Measurements from ENCODE around the gene PLXNA1. TPM values are rescaled to one million over a fixed set of nuclear protein-coding genes. Genes with fewer than 3 reads are reported as not detected.

Gene PLXNA1
- total RNA-seq, 3 donors from 2014 or later = 11.8 to 19.3 (median 12.7) TPM

- intact Hi-C loops (cut with DNase I, micrococcal nuclease) = no loop called here
- Histone ChIP-seq H3K9me3 (no peaks in the 10 kb centered on the region), H3K4me3 (no peak overlapping the region), H3K36me3 (ENCODE audit: low read depth) (no peaks in the 10 kb centered on the region), H3K4me1 (ENCODE audit: low read depth) (no peaks in the 10 kb centered on the region)
- DNase-seq = peak in 1 of 3 donors; percentile 15
- ATAC-seq = no peak
- TF ChIP-seq CTCF (IDR thresholded peaks at IDR 0.05) = no peak
Observed at GRCh38 chr3:126965526-126966080, 17.3 kb upstream of the PLXNA1 start.

- no peaks in the 10 kb centered on the region for H3K4me1 ChIP-seq (ENCODE audit: low read depth)
- H3K9me3 ChIP-seq = no peaks in the 10 kb centered on the region
- H3K4me3 ChIP-seq = no peak overlapping the region
- no peak for TF ChIP-seq CTCF (IDR thresholded peaks at IDR 0.05)
- intact Hi-C loops (cut with DNase I, micrococcal nuclease) = no loop called here
- ATAC-seq = no peak
- no peaks in the 10 kb centered on the region for H3K36me3 ChIP-seq (ENCODE audit: low read depth)
- peak in 1 of 3 donors; percentile 19 for DNase-seq
Observed at GRCh38 chr3:126967386-126967785, 15.5 kb upstream of the PLXNA1 start.

GRCh38 chr3:126968391-126969390 is 14.2 kb upstream of the PLXNA1 start:
- Histone ChIP-seq H3K36me3 (ENCODE audit: low read depth) (no peaks in the 10 kb centered on the region), H3K4me1 (ENCODE audit: low read depth) (no peaks in the 10 kb centered on the region), H3K4me3 (no peak overlapping the region), H3K9me3 (no peaks in the 10 kb centered on the region)
- intact Hi-C loops (cut with DNase I, micrococcal nuclease) = no loop called here
- ATAC-seq = no peak
- peak in 1 of 3 donors; percentile 20 for DNase-seq
- no peak for TF ChIP-seq CTCF (IDR thresholded peaks at IDR 0.05)

- TF ChIP-seq CTCF (IDR thresholded peaks at IDR 0.05) = no peak
- Histone ChIP-seq H3K36me3 (ENCODE audit: low read depth) (no peaks in the 10 kb centered on the region), H3K4me1 (ENCODE audit: low read depth) (no peaks in the 10 kb centered on the region), H3K9me3 (peaks cover 3% of the 10 kb centered on the region), H3K4me3 (no peak overlapping the region)
- intact Hi-C loops (cut with DNase I, micrococcal nuclease) = no loop called here
- ATAC-seq (no peak), DNase-seq (no peak)
Observed at GRCh38 chr3:126969586-126969985, 13.3 kb upstream of the PLXNA1 start.

- TF ChIP-seq CTCF (IDR thresholded peaks at IDR 0.05) = no peak
- DNase-seq (no peak), ATAC-seq (no peak)
- H3K4me3 ChIP-seq = no peak overlapping the region
- no peaks in the 10 kb centered on the region for H3K4me1 ChIP-seq (ENCODE audit: low read depth)
- H3K36me3 ChIP-seq (ENCODE audit: low read depth) = no peaks in the 10 kb centered on the region
- intact Hi-C loops (cut with DNase I, micrococcal nuclease) = no loop called here
- H3K9me3 ChIP-seq = peaks cover 7% of the 10 kb centered on the region
Observed at GRCh38 chr3:126970101-126970500, 12.8 kb upstream of the PLXNA1 start.
